ENCODE results near the gene BRD4. TPM values are rescaled to one million over a fixed set of nuclear protein-coding genes. Genes with fewer than 3 reads are reported as not detected.

The BRD4 gene
- total and polyA plus RNA-seq, 8 donors: 16.9 to 53.3 (median 39.9) TPM

DNA sequence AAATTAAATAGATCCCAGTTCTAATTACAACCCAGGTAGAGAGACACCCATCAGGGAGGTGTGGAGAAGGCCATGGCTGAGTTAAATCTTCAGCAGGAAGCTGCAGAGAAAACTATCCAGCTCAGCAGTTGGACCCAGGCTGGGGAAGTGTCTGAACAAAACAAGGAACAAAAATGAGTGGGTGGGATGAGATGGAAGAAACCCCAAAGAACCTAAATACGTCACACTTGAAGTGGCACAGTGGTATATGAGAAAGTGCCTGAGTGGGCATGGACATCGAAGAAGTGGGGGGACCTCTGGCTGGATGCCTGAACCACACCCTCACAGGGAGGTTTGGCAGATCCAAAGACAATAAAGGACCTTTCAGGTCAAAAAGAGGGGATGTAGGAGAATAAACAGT lies 96.6 kb downstream of the BRD4 start:
- ATAC-seq (no peak), DNase-seq (no peak), FAIRE-seq (no peak)
- H3K9me3 ChIP-seq: no peaks in the 10 kb centered on the region
- peaks cover 0 to 4% (median 0%) of the 10 kb centered on the region in 4 donors for H3K27me3 ChIP-seq
- H3K4me3 ChIP-seq: no peak overlapping the region
- H3K36me3 ChIP-seq: peaks cover 3 to 33% (median 23%) of the 10 kb centered on the region in 3 donors
- intact Hi-C loops (cut with DNase I): no loop called here
- TF ChIP-seq, protein P1, sequence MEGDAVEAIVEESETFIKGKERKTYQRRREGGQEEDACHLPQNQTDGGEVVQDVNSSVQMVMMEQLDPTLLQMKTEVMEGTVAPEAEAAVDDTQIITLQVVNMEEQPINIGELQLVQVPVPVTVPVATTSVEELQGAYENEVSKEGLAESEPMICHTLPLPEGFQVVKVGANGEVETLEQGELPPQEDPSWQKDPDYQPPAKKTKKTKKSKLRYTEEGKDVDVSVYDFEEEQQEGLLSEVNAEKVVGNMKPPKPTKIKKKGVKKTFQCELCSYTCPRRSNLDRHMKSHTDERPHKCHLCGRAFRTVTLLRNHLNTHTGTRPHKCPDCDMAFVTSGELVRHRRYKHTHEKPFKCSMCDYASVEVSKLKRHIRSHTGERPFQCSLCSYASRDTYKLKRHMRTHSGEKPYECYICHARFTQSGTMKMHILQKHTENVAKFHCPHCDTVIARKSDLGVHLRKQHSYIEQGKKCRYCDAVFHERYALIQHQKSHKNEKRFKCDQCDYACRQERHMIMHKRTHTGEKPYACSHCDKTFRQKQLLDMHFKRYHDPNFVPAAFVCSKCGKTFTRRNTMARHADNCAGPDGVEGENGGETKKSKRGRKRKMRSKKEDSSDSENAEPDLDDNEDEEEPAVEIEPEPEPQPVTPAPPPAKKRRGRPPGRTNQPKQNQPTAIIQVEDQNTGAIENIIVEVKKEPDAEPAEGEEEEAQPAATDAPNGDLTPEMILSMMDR (IDR thresholded peaks at IDR 0.05): no peak
- 89% methylated on average over 2 of the region's 2 CpGs for WGBS, 2 donors
- no peak overlapping the region for H3K27ac ChIP-seq
- H3K4me1 ChIP-seq: no peaks in the 10 kb centered on the region

DNA sequence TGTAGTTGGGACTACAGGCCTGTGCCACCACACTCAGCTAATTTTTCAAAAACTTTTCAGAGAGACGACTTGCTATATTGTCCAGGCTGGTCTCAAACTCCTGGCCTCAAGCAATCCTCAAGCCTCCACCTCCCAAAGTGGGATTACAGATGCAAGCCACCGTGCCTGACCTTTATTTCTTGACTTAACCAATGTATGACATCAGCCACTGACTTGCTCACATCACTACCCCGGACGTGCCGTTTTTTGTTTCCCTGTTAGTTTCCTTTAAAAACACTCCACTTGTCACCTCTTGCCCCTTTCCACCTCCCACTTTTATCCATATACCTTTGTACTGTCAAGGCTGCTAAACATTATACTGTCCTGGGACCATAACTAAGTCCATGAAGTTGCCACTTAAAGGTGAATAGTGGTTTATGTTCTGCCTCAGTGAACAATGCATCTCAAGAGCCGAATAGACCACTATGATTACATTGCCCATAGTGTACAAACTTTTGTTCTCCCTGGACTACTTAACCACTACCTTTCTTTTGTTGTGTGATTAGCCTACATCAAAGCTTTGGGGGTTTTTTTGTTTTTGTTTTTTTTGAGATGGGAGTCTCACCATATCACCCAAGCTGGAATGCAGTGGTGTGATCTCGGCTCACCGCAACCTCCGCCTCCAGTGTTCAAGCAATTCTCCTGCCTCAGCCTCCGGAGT lies 97.8 kb downstream of the BRD4 start:
- H3K27ac ChIP-seq: no peak overlapping the region
- intact Hi-C loops (cut with DNase I): no loop called here
- 70 to 75% methylated on average over 10 of the region's 10 CpGs for WGBS, 2 donors
- no peak for DNase-seq
- H3K9me3 ChIP-seq: no peaks in the 10 kb centered on the region
- TF ChIP-seq, protein P1 (IDR thresholded peaks at IDR 0.05): no peak
- H3K36me3 ChIP-seq: peaks cover 3 to 23% (median 21%) of the 10 kb centered on the region in 3 donors
- no peaks in the 10 kb centered on the region for H3K4me1 ChIP-seq
- H3K27me3 ChIP-seq: peaks cover 0 to 4% (median 0%) of the 10 kb centered on the region in 4 donors
- ATAC-seq: no peak
- no peak for FAIRE-seq
- H3K4me3 ChIP-seq: no peak overlapping the region

DNA sequence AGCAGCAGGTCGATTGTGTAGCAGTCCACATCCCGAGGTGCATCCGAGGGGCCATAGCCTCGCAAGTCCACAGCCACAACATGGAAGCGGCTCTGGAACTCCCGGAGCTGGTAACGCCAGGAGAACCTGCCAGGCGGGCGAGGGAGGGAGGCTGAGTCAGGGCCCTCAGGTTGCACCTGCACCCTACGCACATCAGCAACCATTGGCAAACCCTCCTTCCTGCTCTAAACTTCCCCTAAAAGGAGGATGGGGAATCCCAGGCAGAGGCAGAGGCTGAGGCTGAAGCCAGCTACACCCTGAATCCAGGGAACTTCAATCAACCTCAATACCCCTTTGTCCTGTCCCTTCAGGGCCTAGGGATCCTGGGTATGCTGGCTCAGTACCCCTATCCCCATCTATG lies 101.1 kb downstream of the BRD4 start:
- H3K36me3 ChIP-seq: no peaks in the 10 kb centered on the region
- no peak for DNase-seq
- H3K9me3 ChIP-seq: no peaks in the 10 kb centered on the region
- no peak for ATAC-seq
- 81 to 92% methylated on average over 10 of the region's 10 CpGs for WGBS, 2 donors
- no peaks in the 10 kb centered on the region for H3K4me1 ChIP-seq
- no peak overlapping the region for H3K27ac ChIP-seq
- intact Hi-C loops (cut with DNase I): no loop called here
- TF ChIP-seq, protein P1 (IDR thresholded peaks at IDR 0.05): no peak
- peaks cover 0 to 4% (median 0%) of the 10 kb centered on the region in 4 donors for H3K27me3 ChIP-seq
- H3K4me3 ChIP-seq: no peak overlapping the region
- FAIRE-seq: no peak

DNA sequence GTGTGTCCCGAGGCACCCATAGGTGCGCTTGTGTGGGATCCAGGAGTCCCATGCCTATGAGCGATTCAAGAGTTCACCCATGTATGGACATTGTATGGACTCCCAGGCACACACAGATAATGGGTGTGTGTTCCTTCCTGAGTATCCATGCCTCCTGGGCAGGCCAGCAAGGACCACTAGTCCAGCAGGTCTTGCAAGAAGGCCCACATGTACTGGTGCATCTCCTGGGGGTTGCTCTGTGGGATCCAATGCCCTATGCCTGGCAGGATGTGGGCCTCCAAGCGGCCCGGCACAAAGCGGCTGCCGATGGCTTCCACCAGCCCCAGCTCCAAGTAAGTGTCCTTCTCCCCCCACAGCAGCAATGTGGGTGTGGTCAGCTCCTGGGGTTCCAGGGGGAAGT lies 105.1 kb downstream of the BRD4 start:
- DNase-seq (no peak), FAIRE-seq (no peak), ATAC-seq (no peak)
- 91 to 94% methylated on average over 7 of the region's 7 CpGs for WGBS, 2 donors
- no peaks in the 10 kb centered on the region for H3K9me3 ChIP-seq
- H3K27me3 ChIP-seq: no peaks in the 10 kb centered on the region
- H3K4me1 ChIP-seq: no peaks in the 10 kb centered on the region
- intact Hi-C loops (cut with DNase I): no loop called here
- H3K4me3 ChIP-seq: no peak overlapping the region
- TF ChIP-seq, protein P1 (IDR thresholded peaks at IDR 0.05): no peak
- no peaks in the 10 kb centered on the region for H3K36me3 ChIP-seq
- no peak overlapping the region for H3K27ac ChIP-seq

DNA sequence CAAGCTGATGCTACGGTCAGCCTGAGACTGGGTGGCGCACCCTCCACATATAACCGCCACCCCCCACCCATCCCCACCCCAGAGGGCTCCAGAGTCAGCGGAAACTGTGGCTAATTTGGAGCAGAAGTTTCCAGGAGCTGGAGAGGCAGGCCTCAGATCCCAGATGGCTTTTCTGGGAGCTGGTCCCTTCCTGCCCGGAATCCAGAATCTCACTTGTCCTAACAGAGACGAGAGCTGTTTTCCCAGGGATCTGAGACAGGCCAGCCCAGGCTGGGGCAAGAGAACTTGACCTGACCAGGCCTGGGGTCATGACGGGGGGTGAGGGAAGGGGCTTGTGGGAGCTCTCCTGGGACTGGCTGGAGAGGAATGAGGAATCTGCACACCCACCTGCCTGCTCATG lies 106.6 kb downstream of the BRD4 start:
- Histone ChIP-seq H3K27me3 (no peaks in the 10 kb centered on the region), H3K36me3 (no peaks in the 10 kb centered on the region), H3K9me3 (no peaks in the 10 kb centered on the region), H3K4me1 (no peaks in the 10 kb centered on the region), H3K27ac (no peak overlapping the region), H3K4me3 (no peak overlapping the region)
- intact Hi-C loops (cut with DNase I): no loop called here
- FAIRE-seq: no peak
- 87 to 92% methylated on average over 7 of the region's 7 CpGs for WGBS, 2 donors
- TF ChIP-seq, protein P1 (IDR thresholded peaks at IDR 0.05): no peak
- no peak for DNase-seq
- no peak for ATAC-seq
